ENCODE measurements around the gene OR11H6.
"Not testable (repeated sequence)": the region's sequence is repeated elsewhere in the genome, so short reads cannot be mapped to it uniquely, and the experiment has no call there.

OR11H6 gene

GRCh38 chr14:20223410-20223809, at the start of gene OR11H6:
Gene OR11H6 (plus strand): TSS chr14:20223710. CDS start chr14:20223710, 0 bp downstream.
- DNase-seq = no peak

- not testable (repeated sequence) for DNase-seq
Measured at GRCh38 chr14:20174205-20174604, 49.3 kb upstream of the OR11H6 start.

GRCh38 chr14:20176330-20176729, 47.2 kb upstream of the OR11H6 start:
- no peak for DNase-seq

- DNase-seq = no peak
Measured at GRCh38 chr14:20177433-20177974, 46.0 kb upstream of the OR11H6 start.

GRCh38 chr14:20179218-20179617, 44.3 kb upstream of the OR11H6 start:
- no peak for DNase-seq

- no peak for DNase-seq
Measured at GRCh38 chr14:20179880-20180279, 43.6 kb upstream of the OR11H6 start.

- DNase-seq = no peak
Measured at GRCh38 chr14:20180486-20180885, 43.0 kb upstream of the OR11H6 start.

- DNase-seq = no peak
Measured at GRCh38 chr14:20184181-20184580, 39.3 kb upstream of the OR11H6 start.

- no peak for DNase-seq
Measured at GRCh38 chr14:20190596-20190995, 32.9 kb upstream of the OR11H6 start, which contains the start of gene OR11G2. Gene OR11G2 (plus strand): TSS chr14:20190896. CDS start chr14:20197438, 6,542 bp downstream.

GRCh38 chr14:20191396-20191795, 32.1 kb upstream of the OR11H6 start:
- no peak for DNase-seq

- no peak for DNase-seq
Measured at GRCh38 chr14:20194101-20194500, 29.4 kb upstream of the OR11H6 start.

- not testable (repeated sequence) for DNase-seq
Measured at GRCh38 chr14:20195170-20195569, 28.3 kb upstream of the OR11H6 start.

- no peak for DNase-seq
Measured at GRCh38 chr14:20195911-20196310, 27.6 kb upstream of the OR11H6 start.

- DNase-seq = no peak
Measured at GRCh38 chr14:20197459-20197858, 26.1 kb upstream of the OR11H6 start.

- no peak for DNase-seq
Measured at GRCh38 chr14:20198991-20199390, 24.5 kb upstream of the OR11H6 start.

- no peak for DNase-seq
Measured at GRCh38 chr14:20204721-20205120, 18.8 kb upstream of the OR11H6 start.

- DNase-seq = no peak
Measured at GRCh38 chr14:20209595-20209994, 13.9 kb upstream of the OR11H6 start.

GRCh38 chr14:20212406-20212805, 11.1 kb upstream of the OR11H6 start:
- DNase-seq = not testable (repeated sequence)

- no peak for DNase-seq
Measured at GRCh38 chr14:20215196-20215595, 8.3 kb upstream of the OR11H6 start.

- DNase-seq = no peak
Measured at GRCh38 chr14:20219033-20219432, 4.5 kb upstream of the OR11H6 start.

GRCh38 chr14:20228681-20229080, 5.2 kb downstream of the OR11H6 start, which contains the start of gene OR11H7:
Gene OR11H7 (plus strand): TSS chr14:20228981.
- no peak for DNase-seq

GRCh38 chr14:20235415-20235814, 11.9 kb downstream of the OR11H6 start:
- DNase-seq = not testable (repeated sequence)

GRCh38 chr14:20247646-20248246, 24.2 kb downstream of the OR11H6 start:
- DNase-seq = no peak

- DNase-seq = no peak
Measured at GRCh38 chr14:20262642-20263128, 39.2 kb downstream of the OR11H6 start.

GRCh38 chr14:20264361-20264760, 40.9 kb downstream of the OR11H6 start:
- not testable (repeated sequence) for DNase-seq

Data from activated CD4-positive, alpha-beta T cell treated with anti-CD3 and anti-CD28 coated beads, Interleukin-2, amount 50 U/mL, for 1 hour (primary cell).